ENCODE measurements around the gene RAP2A.

The RAP2A gene

DNA sequence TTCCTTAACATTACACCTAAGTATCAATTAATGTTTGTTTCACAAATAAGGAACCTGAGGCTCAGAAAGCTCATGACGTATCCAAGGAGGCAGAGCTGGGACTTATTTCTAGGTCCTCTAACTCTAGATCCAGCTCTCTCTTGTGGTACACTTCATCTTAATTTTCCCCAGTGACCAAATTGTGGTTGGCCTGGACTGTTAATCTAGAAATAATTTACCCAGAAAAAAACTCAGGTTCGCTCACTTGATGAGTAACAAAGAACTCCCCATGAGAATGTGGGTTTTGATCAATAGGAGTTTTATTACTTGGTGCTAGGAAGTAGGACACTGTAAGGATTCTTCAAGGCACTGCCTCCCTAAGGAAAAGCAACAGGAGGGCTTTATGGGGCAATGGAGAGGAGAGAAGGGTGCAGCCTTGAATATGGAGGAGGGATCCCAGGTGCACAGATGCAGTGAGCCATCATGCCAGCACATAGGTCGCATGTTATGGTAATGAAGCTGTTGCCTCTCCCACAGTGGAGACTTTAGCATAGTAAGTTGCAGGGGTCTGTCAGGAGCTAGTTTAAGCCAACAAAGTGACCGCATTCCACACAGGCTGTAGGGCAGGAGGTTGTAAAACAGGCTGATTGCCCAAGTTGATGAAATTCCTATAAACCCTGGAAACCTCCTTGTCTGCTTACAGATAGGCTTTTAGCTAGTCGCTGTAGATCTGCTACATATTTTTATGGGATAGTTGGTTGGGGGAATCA lies 14.7 kb downstream of the RAP2A start:
- DNase-seq (ENCODE audit: low spot score): no peak

DNA sequence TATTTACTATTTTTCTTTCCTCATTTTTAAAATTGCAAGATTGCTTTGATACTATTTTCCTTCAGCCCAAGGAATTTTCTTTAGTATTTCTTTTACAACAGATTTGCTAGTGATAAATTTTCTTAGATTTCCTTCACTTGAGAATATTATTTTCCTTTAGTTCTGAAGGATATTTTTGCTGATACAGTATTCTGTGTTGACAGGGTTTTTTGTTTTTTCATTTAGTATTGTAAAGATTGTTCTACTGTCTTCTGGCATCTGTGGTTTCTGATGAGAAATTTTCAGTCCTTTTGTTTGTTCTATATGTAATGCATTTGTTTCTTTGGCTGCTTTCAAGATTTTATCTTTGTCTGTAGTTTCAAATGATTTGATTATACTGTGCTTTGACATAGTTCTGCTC lies 20.7 kb downstream of the RAP2A start:
- DNase-seq (ENCODE audit: low spot score): no peak

DNA sequence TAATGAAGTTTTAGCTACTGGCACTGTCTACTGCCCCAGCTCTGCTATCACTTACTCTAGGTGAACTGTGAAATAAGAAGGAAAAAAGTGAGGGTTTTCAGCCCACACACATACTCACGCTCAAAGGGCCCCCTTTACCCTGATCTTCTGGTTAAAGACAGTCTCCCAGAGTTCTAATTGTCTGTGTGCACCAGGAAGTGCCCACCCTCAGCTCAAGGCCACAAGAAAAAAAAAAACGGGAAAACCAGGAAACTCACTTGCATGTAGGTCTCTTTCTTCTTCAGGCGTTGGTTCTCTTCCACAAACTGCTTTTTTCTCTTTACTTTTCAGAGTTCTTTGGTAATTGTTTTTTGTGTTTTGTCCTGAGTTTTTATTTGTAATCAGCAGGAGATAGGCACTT lies 22.1 kb downstream of the RAP2A start:
- no peak for DNase-seq (ENCODE audit: low spot score)

- no peak for DNase-seq (ENCODE audit: low spot score)
These were observed 25.3 kb downstream of the RAP2A start for GRCh38 chr13:97459215-97459777.

GRCh38 chr13:97460004-97460775 lies 26.2 kb downstream of the RAP2A start:
- no peak for DNase-seq (ENCODE audit: low spot score)

DNA sequence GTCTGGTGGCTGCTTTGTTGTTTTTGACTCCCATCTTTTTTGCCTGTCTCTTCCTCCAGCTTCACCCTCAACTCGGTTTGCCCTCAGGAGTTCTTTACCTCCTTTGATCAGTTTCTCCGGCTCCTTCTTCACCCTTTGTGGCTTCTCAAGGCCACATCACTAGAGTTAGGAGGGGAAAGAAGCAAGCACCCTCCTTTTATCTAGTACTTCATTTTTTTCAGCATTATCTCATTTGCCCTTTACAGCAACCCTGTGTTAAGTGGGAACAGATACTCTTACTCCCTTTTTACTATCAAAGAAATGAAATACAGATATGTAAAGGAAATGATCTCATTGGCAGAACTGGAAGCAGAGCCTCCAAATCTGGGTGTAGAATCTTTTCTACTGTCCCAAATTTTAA lies 26.9 kb downstream of the RAP2A start:
- no peak for DNase-seq (ENCODE audit: low spot score)

DNA sequence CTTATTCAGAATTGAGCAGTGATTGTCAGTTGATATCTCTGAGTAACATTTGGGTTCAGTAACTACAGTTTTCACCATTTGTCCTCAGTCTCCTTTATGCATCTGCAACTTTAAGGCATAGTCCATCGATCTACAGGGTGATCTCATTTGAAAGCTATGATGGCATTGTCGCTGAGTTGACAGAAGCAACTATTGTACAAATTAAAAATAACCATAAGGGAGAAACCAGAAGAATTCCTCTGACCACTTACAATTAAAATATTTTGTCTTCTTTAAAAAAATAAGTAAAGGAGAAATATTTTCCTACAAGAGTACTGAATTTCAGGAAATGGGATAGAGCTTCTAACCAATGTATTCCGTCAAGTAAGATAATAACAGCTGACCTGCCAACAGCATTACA lies 30.6 kb downstream of the RAP2A start:
- no peak for DNase-seq (ENCODE audit: low spot score)

GRCh38 chr13:97466722-97467121 lies 32.8 kb downstream of the RAP2A start:
- no peak for DNase-seq (ENCODE audit: low spot score)

GRCh38 chr13:97468331-97468730 lies 34.4 kb downstream of the RAP2A start:
- DNase-seq (ENCODE audit: low spot score): no peak

DNA sequence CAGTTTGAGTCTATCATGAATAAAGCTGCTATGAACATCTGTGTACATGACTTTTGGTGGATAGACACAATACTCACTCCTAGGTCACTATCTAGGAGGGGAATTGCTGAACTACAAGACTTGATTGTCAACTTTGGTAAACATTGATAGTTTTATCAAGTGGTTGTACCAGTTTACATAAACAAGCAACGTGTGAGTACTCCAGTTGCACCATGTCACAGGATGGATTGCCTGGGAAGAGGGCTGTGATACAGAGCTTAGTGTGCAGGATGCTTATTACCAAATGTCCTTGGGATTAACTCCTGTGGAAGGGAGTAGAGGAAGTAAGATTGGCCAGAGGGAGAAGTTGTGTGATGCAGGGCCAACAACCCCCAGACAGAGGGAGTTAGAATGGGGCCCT lies 37.7 kb downstream of the RAP2A start:
- no peak for DNase-seq (ENCODE audit: low spot score)

DNA sequence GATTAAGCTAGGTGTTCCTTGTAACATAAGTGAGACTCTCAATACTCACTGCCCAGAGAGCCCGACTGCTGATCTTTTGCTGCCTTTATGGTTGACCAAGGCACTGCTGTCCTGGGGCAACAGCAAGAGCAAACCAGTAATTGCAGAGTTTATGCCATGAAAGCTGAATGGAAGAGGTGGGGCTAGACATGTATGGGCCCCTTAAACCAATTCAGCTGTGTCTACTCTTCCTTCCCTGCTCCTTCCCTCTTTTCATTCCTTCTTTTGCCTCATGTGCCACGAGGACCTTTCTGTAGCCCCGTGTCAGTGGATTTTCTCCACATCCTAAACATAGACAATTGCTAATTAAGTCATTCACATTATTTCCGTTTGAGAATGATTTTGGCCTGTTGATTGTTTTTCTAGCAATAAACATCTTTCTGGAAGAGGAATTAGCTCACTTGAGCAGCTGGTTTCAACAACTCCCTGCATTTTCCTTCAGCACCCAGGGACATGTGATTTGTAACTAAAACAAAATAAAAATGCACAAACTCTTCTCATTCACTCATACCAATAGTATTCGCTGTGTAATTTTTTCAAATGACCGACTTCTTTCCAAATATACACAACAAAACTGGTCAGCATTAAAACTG lies 40.5 kb downstream of the RAP2A start:
- no peak for DNase-seq (ENCODE audit: low spot score)

- DNase-seq (ENCODE audit: low spot score): no peak
These were observed 41.0 kb downstream of the RAP2A start for GRCh38 chr13:97475011-97475410.

DNA sequence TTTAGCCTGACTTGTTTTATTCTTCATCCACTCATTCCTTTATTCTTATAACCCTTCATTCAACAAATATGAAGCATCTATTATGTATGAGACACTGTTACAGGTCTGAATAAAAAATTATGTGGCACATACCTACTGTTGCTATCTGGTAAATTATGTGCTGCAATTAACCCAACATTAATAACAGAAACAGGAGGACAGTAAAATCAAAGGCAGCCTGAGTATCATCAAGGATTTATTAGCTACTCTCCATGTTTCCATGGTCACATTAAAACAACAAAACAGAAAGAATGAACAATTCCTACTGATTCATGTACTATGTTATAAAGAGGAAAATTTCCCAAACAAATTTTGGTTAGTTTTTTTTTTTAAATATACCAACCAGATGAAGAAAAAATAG lies 43.9 kb downstream of the RAP2A start:
- DNase-seq (ENCODE audit: low spot score): no peak

DNA sequence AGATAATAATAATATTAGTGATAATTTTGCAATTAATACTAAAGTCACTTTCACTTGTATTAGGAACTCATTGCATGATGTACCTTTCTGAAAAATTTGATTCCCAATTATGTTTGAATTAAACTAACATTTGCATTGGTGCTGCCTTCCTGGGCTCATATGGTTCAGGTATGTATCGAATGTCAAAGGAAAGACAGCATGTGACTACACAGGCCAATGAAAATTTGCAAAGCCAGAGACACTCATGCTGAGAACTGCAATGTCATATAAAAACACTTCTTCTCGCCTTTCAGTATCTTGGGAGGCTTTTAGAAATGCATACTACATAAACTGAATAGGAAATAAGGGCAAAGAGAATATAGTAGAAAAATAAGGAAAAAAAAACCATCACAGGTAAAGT lies 44.3 kb downstream of the RAP2A start:
- DNase-seq (ENCODE audit: low spot score): no peak

GRCh38 chr13:97483465-97483864 lies 49.5 kb downstream of the RAP2A start:
- no peak for DNase-seq (ENCODE audit: low spot score)

GRCh38 chr13:97484301-97484700 lies 50.3 kb downstream of the RAP2A start:
- DNase-seq (ENCODE audit: low spot score): no peak

DNA sequence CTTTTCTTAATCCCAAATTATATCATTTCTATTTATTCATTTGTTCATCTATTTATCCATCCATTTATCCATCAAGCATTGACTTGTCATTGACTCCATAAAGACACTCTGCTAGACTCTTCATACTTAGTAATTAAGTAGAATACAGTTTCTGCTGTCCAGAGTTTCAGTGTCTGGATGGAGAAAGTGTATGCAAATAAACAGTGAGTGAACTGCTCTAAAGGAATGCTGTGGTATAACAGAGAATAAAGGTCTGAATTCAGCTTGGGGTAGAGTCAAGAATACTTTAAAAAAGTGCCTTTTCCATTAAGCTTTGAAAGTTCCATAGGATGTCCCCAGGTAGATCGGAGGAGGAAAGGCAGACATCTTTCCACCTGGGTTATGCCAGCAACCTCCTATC lies 51.4 kb downstream of the RAP2A start:
- DNase-seq (ENCODE audit: low spot score): no peak

GRCh38 chr13:97490702-97491307 lies 56.8 kb downstream of the RAP2A start:
- DNase-seq (ENCODE audit: low spot score): no peak

DNA sequence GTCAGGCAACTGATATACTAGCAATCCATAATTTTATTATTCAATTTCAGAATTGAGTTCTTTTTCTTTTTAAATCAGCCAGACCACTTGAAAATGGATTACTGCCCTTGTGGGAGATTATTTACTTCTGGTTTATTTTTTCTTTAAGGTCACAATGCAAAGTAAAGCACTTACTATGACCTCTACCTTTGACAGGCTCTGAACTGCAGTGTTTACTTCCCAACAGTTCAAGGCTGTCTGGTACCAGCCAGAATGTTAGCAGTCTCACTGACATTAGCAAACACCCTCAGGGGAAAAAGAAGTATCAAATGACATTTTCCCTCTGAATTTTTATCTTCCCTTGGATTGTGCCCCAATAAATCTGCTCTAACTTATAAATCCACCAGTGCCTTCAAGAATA lies 57.5 kb downstream of the RAP2A start:
- no peak for DNase-seq (ENCODE audit: low spot score)

DNA sequence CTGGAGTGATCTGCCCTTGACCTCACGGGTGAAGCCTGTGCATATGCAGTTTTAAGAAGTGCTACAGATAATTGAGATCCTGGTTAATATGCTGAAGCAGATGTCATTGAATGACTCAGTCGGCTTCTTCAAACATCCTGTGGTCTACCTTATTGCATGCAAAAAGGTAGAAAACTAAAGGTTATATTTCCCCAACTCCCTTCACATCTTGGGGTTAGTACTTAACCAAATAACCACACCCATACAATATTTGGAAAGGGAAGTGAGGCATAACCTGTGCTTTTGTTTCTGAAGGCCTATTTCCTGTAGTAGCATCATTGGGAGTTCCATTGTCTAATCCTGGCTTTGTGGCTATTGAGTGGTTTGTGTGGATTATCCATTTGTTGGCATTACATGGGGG lies 58.3 kb downstream of the RAP2A start:
- DNase-seq (ENCODE audit: low spot score): no peak

DNA sequence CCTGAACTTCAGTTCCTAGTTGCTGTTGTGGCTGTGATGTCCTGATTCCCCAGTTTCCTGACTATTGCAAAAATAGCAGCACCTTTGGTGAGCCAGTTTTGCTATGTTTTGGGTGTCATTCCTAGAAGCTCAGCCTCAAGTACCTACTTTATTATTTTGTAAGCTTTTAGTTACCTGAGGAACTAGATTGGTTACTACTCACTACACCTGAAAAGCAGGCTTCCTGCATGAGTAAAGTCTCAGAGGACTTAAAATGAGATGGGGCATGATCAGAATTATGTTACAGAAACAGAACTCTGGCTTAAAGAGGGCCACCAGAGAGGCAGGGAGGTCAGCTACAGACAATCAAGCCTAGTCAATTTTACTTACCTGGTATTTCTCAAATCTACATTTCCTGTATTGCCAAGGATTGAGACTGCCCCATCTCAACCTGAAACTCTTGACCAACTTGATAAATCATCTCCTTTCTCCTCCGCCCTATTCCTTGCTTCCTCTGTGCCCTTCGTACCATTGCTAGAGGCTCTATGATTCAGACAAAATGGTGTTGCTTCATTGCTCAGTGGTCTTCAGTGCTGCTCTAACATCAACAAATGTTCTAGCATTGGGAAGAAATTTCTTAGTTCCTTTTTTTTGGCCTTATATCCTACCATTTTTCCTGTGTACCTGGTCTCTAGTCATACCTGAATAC lies 58.9 kb downstream of the RAP2A start:
- DNase-seq (ENCODE audit: low spot score): no peak

All from SK-N-DZ (cell line).